HEK293T (cell line): Measurements from ENCODE around the gene PIP5K1B.

ENCODE experiments used
- ARNT ChIP-seq: fragments of 450-650 bp; IDR thresholded peaks from 2 replicates; pipeline ENCODE4 v1.6.1; 2017; ENCODE audit warnings: mild to moderate bottlenecking
- BHLHE40 ChIP-seq: fragments of 450-650 bp; IDR thresholded peaks from 2 replicates; pipeline ENCODE4 v1.6.1; 2016; ENCODE audit warnings: mild to moderate bottlenecking, moderate library complexity, borderline replicate concordance
- FOXA1 ChIP-seq: fragments of 450-650 bp; IDR thresholded peaks from 2 replicates; pipeline ENCODE4 v1.6.1; 2016; ENCODE audit warnings: mild to moderate bottlenecking
- FOXM1 ChIP-seq: fragments of 450-650 bp; IDR thresholded peaks from 2 replicates; pipeline ENCODE4 v1.6.1; 2017; ENCODE audit warnings: mild to moderate bottlenecking, borderline replicate concordance
- SP1 ChIP-seq: fragments of 450-650 bp; IDR thresholded peaks from 2 replicates; pipeline ENCODE4 v1.6.1; 2017

DNA sequence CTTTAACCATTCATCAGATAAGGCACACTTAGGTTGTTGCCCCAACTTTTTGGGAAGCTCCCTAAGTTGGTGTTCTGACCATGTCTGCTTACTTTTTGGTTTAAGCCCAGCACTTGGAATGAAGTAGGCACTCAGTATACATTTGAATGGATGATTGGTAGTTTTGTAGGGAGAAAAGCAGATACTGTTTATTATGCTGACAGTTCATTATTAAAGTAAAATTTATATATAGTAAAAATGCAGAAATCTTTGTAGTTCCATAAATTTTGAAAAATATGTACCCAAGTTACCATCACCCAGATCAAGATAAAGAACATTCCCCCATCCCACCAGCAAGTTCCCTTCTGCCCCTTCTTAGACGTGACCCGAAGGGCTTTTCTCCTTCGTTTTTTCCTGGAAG, 273.5 kb downstream of the PIP5K1B start:
- no peak for TF ChIP-seq BHLHE40
- TF ChIP-seq FOXM1: no peak
- no peak for TF ChIP-seq ARNT
- TF ChIP-seq FOXA1: no peak
- no peak for TF ChIP-seq SP1
